ENCODE data around the gene LCTL.

GRCh38 chr15:66595332-66595731, 29.5 kb upstream of the LCTL start:
- TF ChIP-seq POLR2A (IDR thresholded peaks at IDR 0.05) (no peak), CTCF (IDR thresholded peaks at IDR 0.05) (no peak), EP300 (IDR thresholded peaks at IDR 0.05) (no peak), POLR2AphosphoS5 (IDR thresholded peaks at IDR 0.05) (no peak)
